Mammary epithelial cell (primary cell): ENCODE measurements around the gene TAS2R16.

Experiments used
- CTCF ChIP-seq, 2 donors: IDR thresholded peaks in 1 of 2; conservative IDR thresholded peaks in 1 of 2; 2 replicates each; pipeline ENCODE4 v1.5.1; 2011 to 2012; ENCODE audit warnings: inconsistent platforms in 2 of 2, low read length in 2 of 2, mild to moderate bottlenecking in 2 of 2, control low read depth in 1 of 2, low read depth in 1 of 2; ENCODE audit not compliant: insufficient read depth in 1 of 2; ENCODE audit errors: extremely low read depth in 1 of 2
- EZH2 ChIP-seq: IDR thresholded peaks from 2 replicates; pipeline ENCODE4 v1.6.1; 2012; ENCODE audit warnings: low read length, inconsistent platforms, borderline replicate concordance

GRCh38 chr7:123003539-123004126 lies 8.1 kb upstream of the TAS2R16 start:
- no peak for TF ChIP-seq CTCF (conservative IDR thresholded peaks at IDR 0.05 in 1 of 2, IDR thresholded peaks at IDR 0.05 in 1 of 2; ENCODE audit: extremely low read depth in 1 of 2, insufficient read depth in 1 of 2, low read depth in 1 of 2, low read length in 2 of 2)
- no peak for TF ChIP-seq EZH2
